Glutamatergic neuron (in vitro differentiated cells): ENCODE data around the gene KIR3DL2. TPM values are rescaled to one million over a fixed set of nuclear protein-coding genes. Genes with fewer than 3 reads are reported as not detected.
"Not testable (repeated sequence)": the region's sequence is repeated elsewhere in the genome, so short reads cannot be mapped to it uniquely, and the experiment has no call there.

Source experiments
- DNase-seq: peaks from one replicate; pipeline ENCODE4 v3.0.0; 2022
- H3K27ac Mint-ChIP-seq: one replicate; pipeline ENCODE4 v1.8.0; 2020; ENCODE audit warnings: mild to moderate bottlenecking, mixed read lengths, inconsistent platforms; ENCODE audit not compliant: unreplicated experiment
- H3K27me3 Mint-ChIP-seq: one replicate; pipeline ENCODE4 v1.8.0; 2020; ENCODE audit warnings: mild to moderate bottlenecking, moderate library complexity, mixed read lengths, inconsistent platforms; ENCODE audit not compliant: unreplicated experiment
- H3K36me3 Mint-ChIP-seq: one replicate; pipeline ENCODE4 v1.8.0; 2020; ENCODE audit warnings: mild to moderate bottlenecking, mixed read lengths, inconsistent platforms; ENCODE audit not compliant: unreplicated experiment
- H3K4me1 Mint-ChIP-seq: one replicate; pipeline ENCODE4 v1.8.0; 2020; ENCODE audit warnings: mild to moderate bottlenecking, low read depth, mixed read lengths, inconsistent platforms; ENCODE audit not compliant: unreplicated experiment
- H3K4me3 Mint-ChIP-seq: one replicate; pipeline ENCODE4 v1.8.0; 2020; ENCODE audit warnings: mild to moderate bottlenecking, mixed read lengths, inconsistent platforms; ENCODE audit not compliant: unreplicated experiment
- H3K9me3 Mint-ChIP-seq: one replicate; pipeline ENCODE4 v1.8.0; 2020; ENCODE audit warnings: mild to moderate bottlenecking, moderate library complexity, mixed read lengths, inconsistent platforms; ENCODE audit not compliant: unreplicated experiment
- CTCF ChIP-seq: fragments of 200-600 bp; sonication (generic); IDR thresholded peaks from one replicate; pipeline ENCODE4 v1.5.0; 2021; ENCODE audit not compliant: partially characterized antibody, unreplicated experiment
- total RNA-seq: library from RNA; stranded (reverse); fragmentation: NEBNext Ultra II Directional; extraction: Animal tissue kit (Norgen Biotek cat#: 25700); gene quantifications from one replicate; pipeline ENCODE4 v1.2.1, GENCODE V29; 2021; ENCODE audit not compliant: unreplicated experiment

Gene KIR3DL2
- total RNA-seq, 1 donor from 2014 or later = not detected

GRCh38 chr19:54901153-54901552 lies 50.9 kb downstream of the KIR3DL2 start:
- not testable (repeated sequence) for H3K27ac Mint-ChIP-seq, H3K9me3 Mint-ChIP-seq

GRCh38 chr19:54902061-54902460 lies 51.8 kb downstream of the KIR3DL2 start:
- H3K27ac Mint-ChIP-seq = no peak overlapping the region
- no peaks in the 10 kb centered on the region for H3K4me1 Mint-ChIP-seq

More at GRCh38 chr19:54901153-54901552, 50.9 kb downstream of the KIR3DL2 start:
- not testable (repeated sequence) for DNase-seq, H3K36me3 Mint-ChIP-seq, H3K4me1 Mint-ChIP-seq, H3K27me3 Mint-ChIP-seq, H3K4me3 Mint-ChIP-seq

GRCh38 chr19:54903303-54903702 lies 53.1 kb downstream of the KIR3DL2 start:
- no peaks in the 10 kb centered on the region for H3K36me3 Mint-ChIP-seq
- TF ChIP-seq CTCF = no peak
- H3K9me3 Mint-ChIP-seq = no peaks in the 10 kb centered on the region

More at GRCh38 chr19:54902061-54902460, 51.8 kb downstream of the KIR3DL2 start:
- H3K27me3 Mint-ChIP-seq = no peaks in the 10 kb centered on the region
- H3K9me3 Mint-ChIP-seq = no peaks in the 10 kb centered on the region
- no peak for TF ChIP-seq CTCF
- no peak for DNase-seq
- no peaks in the 10 kb centered on the region for H3K36me3 Mint-ChIP-seq
- H3K4me3 Mint-ChIP-seq = no peak overlapping the region

GRCh38 chr19:54904261-54904660 lies 54.0 kb downstream of the KIR3DL2 start:
- not testable (repeated sequence) for H3K36me3 Mint-ChIP-seq, H3K9me3 Mint-ChIP-seq, H3K27me3 Mint-ChIP-seq, DNase-seq, H3K27ac Mint-ChIP-seq, H3K4me3 Mint-ChIP-seq, H3K4me1 Mint-ChIP-seq

More at GRCh38 chr19:54903303-54903702, 53.1 kb downstream of the KIR3DL2 start:
- no peaks in the 10 kb centered on the region for H3K4me1 Mint-ChIP-seq
- H3K4me3 Mint-ChIP-seq = no peak overlapping the region
- H3K27me3 Mint-ChIP-seq = no peaks in the 10 kb centered on the region
- DNase-seq = no peak
- H3K27ac Mint-ChIP-seq = no peak overlapping the region

GRCh38 chr19:54905421-54905802 lies 55.2 kb downstream of the KIR3DL2 start:
- H3K4me1 Mint-ChIP-seq = no peaks in the 10 kb centered on the region
- H3K36me3 Mint-ChIP-seq = peaks cover 3% of the 10 kb centered on the region
- H3K4me3 Mint-ChIP-seq = no peak overlapping the region
- H3K27me3 Mint-ChIP-seq = no peaks in the 10 kb centered on the region
- no peak overlapping the region for H3K27ac Mint-ChIP-seq
- no peak for DNase-seq
- TF ChIP-seq CTCF = no peak
- no peaks in the 10 kb centered on the region for H3K9me3 Mint-ChIP-seq

GRCh38 chr19:54905803-54906511 lies 55.7 kb downstream of the KIR3DL2 start, which contains the start of gene NCR1:
TSS of gene NCR1 (plus strand) at chr19:54906148. CDS start at chr19:54906188, 40 bp downstream.
- no peak within 1 kb of the TSS for H3K27ac Mint-ChIP-seq
- no peak for TF ChIP-seq CTCF
- no peak within 1 kb of the TSS for H3K4me3 Mint-ChIP-seq
- no peaks in the 10 kb centered on the region for H3K9me3 Mint-ChIP-seq
- H3K36me3 Mint-ChIP-seq = peaks cover 3% of the 10 kb centered on the region
- H3K27me3 Mint-ChIP-seq = no peaks in the 10 kb centered on the region
- DNase-seq = no peak
- H3K4me1 Mint-ChIP-seq = no peaks in the 10 kb centered on the region
